ENCODE measurements around the gene CCDC88C. TPM values are rescaled to one million over a fixed set of nuclear protein-coding genes. Genes with fewer than 3 reads are reported as not detected.

The CCDC88C gene
- polyA plus RNA-seq, 3 donors: 4.7 to 7.6 (median 5.8) TPM

- WGBS, 3 donors: 70 to 94% (median 88%) methylated on average over 2 of the region's 2 CpGs
- H3K27ac ChIP-seq (ENCODE audit: low read depth, low read length): no peak overlapping the region
These were observed 76.3 kb downstream of the CCDC88C start for GRCh38 chr14:91341334-91341733.

GRCh38 chr14:91339671-91340369 lies 77.8 kb downstream of the CCDC88C start:
- WGBS, 3 donors: 91 to 95% (median 93%) methylated on average over 25 to 30 of the region's 30 CpGs
- no peak overlapping the region for H3K27ac ChIP-seq (ENCODE audit: low read depth, low read length)

- H3K27ac ChIP-seq (ENCODE audit: low read depth, low read length): no peak overlapping the region
- WGBS, 3 donors: 94 to 95% (median 95%) methylated on average over 17 of the region's 17 CpGs
These were observed 78.5 kb downstream of the CCDC88C start for GRCh38 chr14:91339076-91339475.

GRCh38 chr14:91338379-91338778 lies 79.2 kb downstream of the CCDC88C start:
- 83 to 88% (median 85%) methylated on average over 7 of the region's 7 CpGs for WGBS, 3 donors
- no peak overlapping the region for H3K27ac ChIP-seq (ENCODE audit: low read depth, low read length)

- WGBS, 3 donors: 92 to 94% (median 94%) methylated on average over 23 of the region's 23 CpGs
- no peak overlapping the region for H3K27ac ChIP-seq (ENCODE audit: low read depth, low read length)
These were observed 79.8 kb downstream of the CCDC88C start for GRCh38 chr14:91337699-91338335.

GRCh38 chr14:91336093-91336450 lies 81.5 kb downstream of the CCDC88C start:
- 90 to 95% (median 93%) methylated on average over 9 of the region's 9 CpGs for WGBS, 3 donors

GRCh38 chr14:91335191-91336092 lies 82.2 kb downstream of the CCDC88C start:
- no peak overlapping the region for H3K27ac ChIP-seq (ENCODE audit: low read depth, low read length)
- 90 to 93% (median 91%) methylated on average over 19 of the region's 19 CpGs for WGBS, 3 donors

More at GRCh38 chr14:91336093-91336450, 81.5 kb downstream of the CCDC88C start:
- H3K27ac ChIP-seq (ENCODE audit: low read depth, low read length): no peak overlapping the region

- 96 to 97% (median 96%) methylated on average over 3 of the region's 3 CpGs for WGBS, 3 donors
- H3K27ac ChIP-seq (ENCODE audit: low read depth, low read length): no peak overlapping the region
These were observed 84.0 kb downstream of the CCDC88C start for GRCh38 chr14:91333650-91334039.

- no peak overlapping the region for H3K27ac ChIP-seq (ENCODE audit: low read depth, low read length)
- 64 to 78% (median 72%) methylated on average over 17 of the region's 17 CpGs for WGBS, 3 donors
These were observed 84.5 kb downstream of the CCDC88C start for GRCh38 chr14:91332986-91333649.

GRCh38 chr14:91332171-91332985 lies 85.2 kb downstream of the CCDC88C start:
- H3K27ac ChIP-seq (ENCODE audit: low read depth, low read length): no peak overlapping the region
- 45 to 50% (median 47%) methylated on average over 19 of the region's 19 CpGs for WGBS, 3 donors

- WGBS, 3 donors: 47 to 58% (median 54%) methylated on average over 3 of the region's 3 CpGs
- H3K27ac ChIP-seq (ENCODE audit: low read depth, low read length): no peak overlapping the region
These were observed 85.9 kb downstream of the CCDC88C start for GRCh38 chr14:91331721-91332120.

GRCh38 chr14:91330856-91331255 lies 86.8 kb downstream of the CCDC88C start:
- 51 to 83% (median 67%) methylated on average over 8 of the region's 8 CpGs for WGBS, 3 donors
- H3K27ac ChIP-seq (ENCODE audit: low read depth, low read length): no peak overlapping the region

- H3K27ac ChIP-seq (ENCODE audit: low read depth, low read length): no peak overlapping the region
- 57 to 88% (median 66%) methylated on average over 14 of the region's 14 CpGs for WGBS, 3 donors
These were observed 87.4 kb downstream of the CCDC88C start for GRCh38 chr14:91330096-91330696.

- 47 to 60% (median 52%) methylated on average over 3 of the region's 3 CpGs for WGBS, 3 donors
These were observed 88.1 kb downstream of the CCDC88C start for GRCh38 chr14:91329486-91330014.

GRCh38 chr14:91328313-91329050 lies 89.1 kb downstream of the CCDC88C start:
- WGBS, 3 donors: 82 to 90% (median 86%) methylated on average over 26 to 27 of the region's 27 CpGs
- H3K27ac ChIP-seq (ENCODE audit: low read depth, low read length): no peak overlapping the region

More at GRCh38 chr14:91329486-91330014, 88.1 kb downstream of the CCDC88C start:
- no peak overlapping the region for H3K27ac ChIP-seq (ENCODE audit: low read depth, low read length)

- 90 to 96% (median 91%) methylated on average over 10 of the region's 10 CpGs for WGBS, 3 donors
- no peak overlapping the region for H3K27ac ChIP-seq (ENCODE audit: low read depth, low read length)
These were observed 89.8 kb downstream of the CCDC88C start for GRCh38 chr14:91327661-91328312.

Measured in adipose tissue (tissue), 3 donors.